Activated CD4-positive, alpha-beta T cell treated with anti-CD3 and anti-CD28 coated beads, Interleukin-2, amount 50 U/mL, for 1 hour (primary cell): ENCODE measurements around the gene ARSH.
"Not testable (repeated sequence)": the region's sequence is repeated elsewhere in the genome, so short reads cannot be mapped to it uniquely, and the experiment has no call there.

Source experiments
- DNase-seq: peaks from one replicate; pipeline ENCODE4 v3.0.0-alpha.2; 2020

Gene ARSH

GRCh38 chrX:3006495-3006894 lies at the start of gene ARSH:
Gene ARSH, plus strand, starts transcription at chrX:3006546. Its CDS starts 67 bp downstream, at chrX:3006613.
- DNase-seq, result no peak

DNA sequence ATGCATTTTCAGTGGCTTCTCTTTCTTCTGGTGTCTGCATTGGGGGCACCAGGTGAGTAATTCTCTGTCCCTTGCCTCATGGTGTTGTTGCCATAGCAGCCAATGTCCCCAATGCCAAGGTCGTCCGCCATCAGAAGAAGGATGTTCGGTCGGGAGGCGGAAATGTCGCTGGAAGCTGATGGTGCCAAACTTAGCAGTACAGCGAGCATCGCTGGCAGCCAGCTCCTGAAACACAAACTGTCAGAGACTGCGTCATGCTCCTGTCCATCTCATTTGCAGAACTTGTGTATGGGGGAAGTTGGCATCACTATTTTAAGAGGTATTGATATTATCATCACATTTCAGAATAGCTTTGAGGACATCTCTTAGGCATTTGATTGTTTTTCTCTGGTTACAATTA lies 48.1 kb upstream of the ARSH start:
- DNase-seq, result no peak

DNA sequence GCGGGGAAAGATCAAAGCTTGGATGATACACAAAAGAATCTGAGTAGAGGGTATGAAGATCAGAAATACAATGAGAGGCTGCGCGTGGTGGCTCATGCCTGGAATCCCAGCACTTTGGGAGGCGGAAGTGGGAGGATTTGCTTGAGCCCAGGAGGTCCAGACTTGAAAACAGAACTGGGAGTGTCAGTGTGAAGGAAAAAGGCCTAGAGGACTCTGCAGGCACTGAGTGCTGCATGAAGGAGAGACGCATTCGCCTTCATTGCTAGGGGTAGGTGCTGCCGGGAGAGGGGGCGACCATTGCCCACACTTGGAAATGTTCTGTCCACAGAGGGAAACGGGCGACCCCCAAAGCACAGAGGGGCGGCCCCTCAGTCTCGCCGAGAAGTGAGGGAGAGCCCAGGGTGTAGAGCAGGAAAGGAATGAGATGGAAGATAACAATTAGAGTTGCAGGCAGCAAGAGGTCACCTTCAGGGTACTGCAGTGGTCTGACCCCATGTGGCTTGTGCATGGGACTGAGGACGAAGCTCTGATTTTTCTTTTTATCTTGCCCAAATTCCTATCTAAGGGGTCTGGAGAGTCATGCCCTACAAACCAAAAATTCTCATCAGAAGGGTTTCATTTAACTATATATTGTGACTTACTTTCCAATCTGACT lies 45.4 kb upstream of the ARSH start:
- DNase-seq, result no peak

- DNase-seq, result no peak
These were observed 44.0 kb upstream of the ARSH start for GRCh38 chrX:2962381-2962780.

DNA sequence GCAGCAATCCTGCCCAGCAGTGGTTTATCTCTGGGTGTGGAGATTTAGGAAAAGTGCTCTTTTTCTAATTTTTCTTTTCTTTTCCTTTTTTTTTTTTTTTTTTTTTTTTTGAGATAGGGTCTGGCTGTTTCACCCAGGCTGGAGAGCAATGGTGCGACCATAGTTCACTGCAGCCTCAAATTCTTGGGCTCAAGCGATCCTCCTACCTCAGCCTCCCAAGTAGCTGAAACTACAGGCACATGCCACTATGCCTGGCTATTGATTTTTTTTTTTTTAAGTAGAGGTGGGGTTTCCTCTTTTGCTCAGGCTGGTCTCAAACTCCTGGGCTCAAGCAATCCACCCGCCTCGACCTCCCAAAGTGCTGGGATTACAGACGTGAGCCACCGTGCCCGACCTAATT lies 42.9 kb upstream of the ARSH start:
- DNase-seq, result not testable (repeated sequence)

GRCh38 chrX:2963992-2964794 lies 42.2 kb upstream of the ARSH start:
- not testable (repeated sequence) for DNase-seq

GRCh38 chrX:2965965-2966364 lies 40.4 kb upstream of the ARSH start:
- DNase-seq, result no peak

GRCh38 chrX:2967012-2967411 lies 39.3 kb upstream of the ARSH start:
- DNase-seq, result no peak

DNA sequence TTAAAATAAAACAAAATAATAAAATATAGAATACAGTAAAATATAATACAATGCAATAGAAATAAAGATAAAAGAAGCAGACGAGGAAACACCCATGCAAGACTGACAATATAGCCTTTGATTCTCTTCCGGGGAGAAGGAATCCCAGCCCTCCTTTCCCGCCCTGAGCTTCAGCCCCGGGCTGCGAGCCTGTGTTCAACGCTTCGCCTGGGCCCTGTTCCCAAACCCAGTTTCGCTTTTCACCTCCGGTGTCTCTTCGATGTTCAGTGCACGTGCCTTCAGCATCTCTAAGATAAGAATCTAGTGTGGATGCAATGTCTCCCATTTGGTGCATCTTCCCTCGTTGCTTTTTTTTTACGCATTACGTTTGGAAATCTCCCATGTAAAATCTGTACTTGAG lies 38.8 kb upstream of the ARSH start:
- no peak for DNase-seq

DNA sequence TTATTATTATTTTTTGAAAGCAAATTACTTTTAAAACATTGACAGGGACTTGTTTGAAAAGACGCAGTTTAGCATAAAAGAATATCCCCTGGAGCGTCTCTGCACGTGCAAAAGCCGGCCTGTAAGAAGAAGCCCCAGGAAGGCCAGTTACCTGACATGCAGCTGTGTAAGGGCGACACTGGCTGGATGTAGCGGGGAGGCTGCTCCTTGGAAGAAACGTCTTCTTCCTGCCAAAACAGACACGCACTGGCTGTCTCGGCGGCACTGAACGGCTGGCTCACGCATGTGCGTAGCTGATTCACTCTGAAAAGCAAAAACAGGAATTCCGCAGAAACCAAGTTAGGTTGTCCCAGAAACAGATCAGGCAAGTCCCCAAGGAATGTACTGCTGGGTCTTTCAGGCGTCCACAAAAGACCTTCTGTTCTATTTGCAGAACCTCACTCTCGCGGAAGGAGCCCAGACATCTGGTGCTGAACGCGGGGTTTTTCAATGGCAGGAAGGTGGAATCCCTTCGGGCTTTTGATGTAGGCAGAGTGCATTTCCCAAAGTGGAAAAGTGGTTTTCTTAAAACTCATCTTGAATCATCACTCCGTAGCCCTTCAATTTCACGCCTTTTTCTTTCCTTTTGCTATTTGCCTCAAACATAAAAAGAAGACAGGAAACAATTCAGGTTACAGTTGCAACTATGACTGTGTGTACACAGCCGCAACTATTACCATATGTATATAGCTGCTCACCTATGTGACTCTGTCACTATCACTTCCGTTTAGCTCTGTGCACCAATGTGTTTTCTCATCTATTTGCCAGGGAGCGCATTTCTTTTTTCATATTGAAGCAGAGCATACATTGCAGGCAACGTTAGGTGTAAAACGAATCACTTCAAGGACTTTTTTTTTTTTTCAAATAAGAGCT lies 38.1 kb upstream of the ARSH start:
- no peak for DNase-seq

GRCh38 chrX:2969021-2969420 lies 37.3 kb upstream of the ARSH start:
- no peak for DNase-seq

DNA sequence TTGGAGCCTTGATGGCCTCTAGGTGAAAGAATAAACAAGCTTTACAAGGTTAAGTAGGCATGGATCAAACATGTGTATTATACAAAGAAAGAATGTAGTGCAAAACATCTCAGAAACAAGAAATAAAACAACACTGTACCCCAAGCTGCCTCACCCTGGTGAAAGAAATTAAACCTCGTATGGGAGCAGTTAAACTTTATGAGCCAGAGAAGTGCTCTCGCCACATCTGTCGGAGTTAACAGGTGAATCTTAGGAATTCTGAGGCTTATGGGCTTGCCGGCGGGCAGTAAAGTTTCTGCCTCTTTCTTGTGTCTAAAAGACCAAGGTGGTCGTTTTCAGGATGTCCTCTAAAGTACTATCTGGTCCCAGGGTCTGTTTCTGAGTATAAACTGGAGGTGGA lies 34.0 kb upstream of the ARSH start:
- DNase-seq, result no peak

- DNase-seq, result no peak
These were observed 31.4 kb upstream of the ARSH start for GRCh38 chrX:2974961-2975360.

- not testable (repeated sequence) for DNase-seq
These were observed 27.7 kb upstream of the ARSH start for GRCh38 chrX:2978639-2979038.

DNA sequence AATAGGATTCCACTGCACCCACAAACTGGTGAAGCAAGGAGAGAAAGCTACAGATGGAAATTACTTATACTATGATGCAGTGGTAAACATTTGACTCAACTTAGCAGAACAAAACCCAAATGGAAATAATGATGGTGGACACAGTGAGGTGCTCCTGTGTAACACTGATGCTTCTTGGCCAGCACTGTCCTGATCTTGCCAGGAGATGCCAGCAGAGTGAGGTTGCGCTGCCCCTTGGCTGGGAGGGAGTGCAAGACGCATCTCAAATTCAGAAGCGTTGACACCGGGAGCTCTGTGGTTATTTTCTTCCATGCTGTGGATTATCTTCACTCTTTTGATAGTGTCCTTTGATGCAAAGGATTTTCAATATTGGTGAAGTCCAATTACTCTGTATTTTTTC lies 22.0 kb upstream of the ARSH start:
- DNase-seq, result no peak

- no peak for DNase-seq
These were observed 16.8 kb upstream of the ARSH start for GRCh38 chrX:2989565-2989964.

DNA sequence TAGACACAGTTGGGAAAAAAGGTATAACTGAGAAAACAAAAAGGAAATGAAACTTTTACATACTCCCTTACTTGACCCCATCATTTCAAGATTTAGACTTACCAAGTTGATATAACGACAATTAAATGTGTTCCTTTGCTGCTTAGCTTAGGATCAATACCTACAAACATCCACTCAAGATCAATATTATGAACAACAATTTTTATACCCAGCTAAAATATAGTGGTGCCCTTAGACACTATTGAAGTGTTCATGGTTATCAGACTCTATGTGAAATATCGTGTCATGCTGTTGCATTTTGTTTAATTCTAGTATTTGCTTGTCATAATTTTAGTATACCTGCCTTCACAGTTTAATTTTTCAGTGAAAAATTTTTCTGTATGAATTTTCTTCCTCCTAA lies 4.2 kb downstream of the ARSH start:
- no peak for DNase-seq

DNA sequence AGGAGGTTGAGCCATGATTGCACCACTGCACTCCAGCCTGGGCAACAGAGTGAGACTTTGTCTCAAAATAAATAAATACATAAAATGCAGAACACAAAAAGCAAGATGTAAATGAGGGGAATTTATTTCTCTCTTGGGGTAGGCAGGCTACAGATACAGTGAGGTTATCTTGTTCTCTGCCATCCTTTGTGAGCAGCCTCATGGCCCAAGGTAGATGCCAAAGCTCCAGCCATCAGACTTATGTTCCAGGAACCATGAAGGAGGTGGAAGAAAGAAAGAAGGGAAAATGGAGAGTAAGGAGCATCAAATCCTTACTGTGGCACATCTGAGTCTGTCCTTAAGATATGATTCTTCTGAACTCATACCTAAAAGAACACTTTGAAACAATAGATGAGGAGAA lies 11.1 kb downstream of the ARSH start:
- no peak for DNase-seq

DNA sequence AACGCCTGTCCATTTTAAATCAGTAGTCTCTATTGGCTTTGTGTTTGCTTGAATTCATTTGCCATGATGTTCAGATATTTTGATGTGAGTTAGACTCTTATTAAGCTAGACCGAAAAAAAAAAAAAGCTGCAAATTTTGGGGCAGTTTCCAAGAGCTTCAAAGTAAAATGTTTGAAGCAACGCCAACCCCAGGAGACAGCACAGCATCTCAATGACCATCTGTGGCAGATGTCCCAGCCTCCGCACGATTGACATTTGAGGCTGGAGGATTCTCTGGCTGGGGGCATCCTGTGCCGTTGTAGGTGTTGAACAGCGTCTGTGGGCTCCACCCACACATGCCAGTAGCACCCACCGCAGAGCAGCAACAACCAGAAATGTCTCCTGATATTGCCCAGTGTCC lies 17.8 kb downstream of the ARSH start:
- DNase-seq, result no peak

DNA sequence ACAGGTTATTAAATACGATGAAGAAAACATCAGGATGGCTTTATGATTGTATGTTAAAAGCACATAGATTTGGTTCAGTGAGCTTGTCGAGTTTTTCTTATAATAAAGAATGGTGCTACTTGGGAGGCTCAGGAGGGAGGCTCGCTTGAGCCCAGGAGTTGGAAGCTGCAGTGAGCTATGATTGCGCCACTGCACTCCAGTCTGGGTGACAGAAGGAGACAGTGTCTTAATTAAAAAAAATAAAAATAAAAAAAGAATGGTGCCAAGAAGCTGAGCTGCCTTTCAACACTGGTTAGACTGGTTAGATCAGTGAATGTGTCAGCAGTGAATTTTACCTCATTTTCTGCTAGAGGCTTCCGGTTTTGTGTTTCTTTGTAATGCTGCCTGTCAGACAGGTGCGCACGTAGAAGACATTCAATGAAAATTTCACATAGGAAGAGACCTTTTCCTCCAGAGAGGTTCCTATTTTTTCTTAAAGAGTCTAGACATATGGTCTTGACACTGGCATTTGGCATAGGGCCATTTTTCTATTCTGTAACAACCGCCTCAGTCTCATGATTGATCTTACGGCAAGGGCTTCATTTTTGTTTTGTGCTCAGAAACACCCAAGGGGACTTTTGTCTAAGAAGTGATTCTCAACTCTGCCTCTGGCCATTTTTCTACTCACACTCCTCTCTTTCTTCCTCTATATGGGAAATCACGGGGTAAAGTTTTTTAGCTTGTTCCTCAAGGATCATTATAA lies 19.9 kb downstream of the ARSH start:
- DNase-seq, result no peak

DNA sequence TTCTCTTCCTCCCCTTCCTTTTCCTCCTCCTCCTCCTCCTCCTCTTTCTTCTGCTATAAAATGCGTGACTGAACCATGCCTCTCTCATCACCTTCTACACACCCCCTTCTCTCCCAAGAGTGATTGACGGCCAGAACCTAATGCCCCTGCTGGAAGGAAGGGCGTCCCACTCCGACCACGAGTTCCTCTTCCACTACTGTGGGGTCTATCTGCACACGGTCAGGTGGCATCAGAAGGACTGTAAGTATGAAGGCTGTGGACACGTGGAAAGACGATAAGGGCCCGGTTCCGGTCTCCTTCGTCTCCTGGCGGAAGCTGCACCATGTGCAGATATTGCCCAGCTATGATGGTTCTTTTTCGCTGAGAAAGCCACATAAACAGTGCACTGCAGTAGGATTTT lies 22.8 kb downstream of the ARSH start:
- no peak for DNase-seq

GRCh38 chrX:3037218-3037617 lies 30.9 kb downstream of the ARSH start:
- DNase-seq, result no peak

DNA sequence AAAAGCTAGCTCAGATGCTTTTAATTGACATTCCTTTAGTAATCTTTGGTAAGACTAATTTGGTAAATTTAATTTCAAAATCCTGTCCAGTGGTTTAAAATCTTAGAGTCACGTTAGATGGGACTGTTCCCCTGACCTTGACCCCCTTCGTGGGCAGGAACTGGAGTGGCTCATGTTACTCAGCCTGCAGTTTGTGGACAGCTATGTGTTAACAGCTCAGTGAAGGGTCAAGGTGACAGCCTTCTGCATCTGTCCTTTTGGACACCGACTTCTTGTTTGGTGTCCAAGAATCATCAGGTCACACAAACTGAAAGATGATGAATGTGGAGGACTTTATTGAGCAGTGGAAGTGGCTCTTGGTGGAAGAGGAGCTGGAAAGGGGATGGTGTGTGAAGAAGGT lies 37.9 kb downstream of the ARSH start:
- DNase-seq, result no peak
